Stimulated activated CD4-positive, alpha-beta T cell treated with anti-CD3 and anti-CD28 coated beads, Interleukin-1b, Interleukin-23, amount 100 ng/mL, for 24 hours (primary cell): Measurements from ENCODE around the gene EP400.
"Not testable (repeated sequence)": the region's sequence is repeated elsewhere in the genome, so short reads cannot be mapped to it uniquely, and the experiment has no call there.

Source experiments
- DNase-seq, 4 experiments: peaks; one replicate each; pipeline ENCODE4 v3.0.0-alpha.2; 2020; ENCODE audit warnings: low read depth in 4 of 4, low spot score in 1 of 4

Gene EP400

GRCh38 chr12:132083941-132084620 lies 134.3 kb downstream of the EP400 start:
- DNase-seq = peak; percentile 65 to 81 (median 80)

GRCh38 chr12:132084621-132085290 lies 135.0 kb downstream of the EP400 start:
- peak in 2 of 4 experiments; percentile 36 to 38 for DNase-seq

DNA sequence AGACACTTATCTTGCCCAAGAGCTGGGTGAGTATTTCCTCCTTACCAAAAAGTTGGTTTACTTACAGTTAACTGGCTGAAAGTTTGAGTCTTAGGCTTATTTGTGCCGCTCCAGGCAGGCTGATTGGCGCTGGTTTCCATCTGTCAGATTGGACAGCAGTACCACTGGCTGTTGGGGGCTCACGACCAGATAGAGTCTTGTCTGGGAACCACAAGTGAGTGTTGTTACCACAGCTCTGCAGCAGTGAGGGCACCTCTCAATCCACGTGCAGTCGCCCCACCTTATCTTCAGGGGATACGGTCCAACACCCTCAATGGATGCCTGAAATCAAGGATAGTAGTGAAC lies 135.5 kb downstream of the EP400 start:
- DNase-seq = no peak

GRCh38 chr12:132089407-132089910 lies 139.7 kb downstream of the EP400 start:
- DNase-seq = no peak

DNA sequence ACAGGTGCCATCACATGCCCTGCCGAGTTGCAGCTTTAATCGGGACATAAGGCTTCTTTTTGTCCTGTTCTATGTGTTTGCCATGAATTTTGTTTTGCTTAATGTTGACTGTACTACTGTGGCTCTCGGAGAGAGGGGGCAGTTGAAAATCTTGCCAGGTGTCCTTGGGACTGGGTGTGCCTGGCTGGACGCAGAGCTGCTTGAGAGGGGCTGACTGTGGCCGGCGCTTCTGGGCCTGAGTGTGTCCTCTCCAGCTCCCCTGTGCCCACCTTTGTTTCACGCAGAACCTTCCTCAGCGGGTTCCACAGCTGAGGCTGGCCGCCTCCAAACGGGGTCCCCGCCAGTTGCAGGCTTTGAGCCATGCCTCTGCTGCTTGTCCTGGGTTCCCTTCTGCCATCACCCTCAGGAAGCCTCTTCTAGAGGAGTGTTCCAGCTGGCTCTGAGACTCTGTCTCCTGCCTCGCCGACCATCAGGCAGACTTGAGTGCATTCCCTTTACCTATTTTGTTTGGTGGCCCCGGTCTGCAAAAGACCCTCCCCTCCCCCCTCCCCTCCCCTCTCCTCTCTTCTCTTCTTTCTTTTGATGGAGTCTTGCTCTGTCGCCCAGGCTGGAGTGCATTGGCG lies 144.6 kb downstream of the EP400 start:
- DNase-seq = no peak

DNA sequence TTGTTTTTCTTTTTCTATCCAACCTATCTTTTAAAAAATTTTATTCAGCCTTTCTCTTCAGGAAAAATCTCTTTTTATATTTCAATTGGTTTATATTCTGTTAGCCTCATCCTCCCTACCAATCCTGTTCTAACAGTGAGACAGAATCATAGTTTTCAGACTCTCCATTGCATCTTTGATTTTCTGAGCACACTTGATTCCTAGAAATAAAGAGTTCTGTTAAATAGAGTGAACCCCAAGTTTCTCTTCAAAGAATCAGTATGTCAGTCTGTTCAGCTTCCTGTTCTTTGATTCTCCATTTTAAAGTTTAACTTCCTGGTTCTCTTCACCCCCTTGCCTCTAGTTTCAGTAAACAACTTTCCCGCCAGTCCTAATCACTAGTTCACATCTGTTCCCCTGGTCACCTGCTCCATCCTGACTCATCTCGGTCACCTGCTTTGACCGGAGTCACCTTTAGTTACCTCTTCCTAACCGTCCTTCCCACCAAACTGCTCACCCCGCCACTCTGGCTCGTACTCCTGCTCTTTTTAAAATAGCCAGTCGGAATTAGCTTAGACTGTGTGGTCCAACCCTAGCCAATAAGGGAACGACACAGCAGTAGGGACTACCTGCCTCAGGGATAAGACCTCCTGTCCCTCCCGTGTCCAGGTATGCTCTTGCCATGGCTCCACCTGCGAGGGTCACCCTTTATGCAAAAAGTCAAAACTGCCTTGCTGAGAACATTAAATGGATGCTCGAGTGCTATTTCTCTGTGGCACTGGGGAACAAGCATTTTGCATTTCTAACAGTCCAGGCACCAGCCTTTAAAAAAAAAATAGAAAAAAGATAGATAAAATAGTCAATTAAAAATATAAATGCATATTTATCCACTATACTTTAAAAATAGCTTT lies 146.0 kb downstream of the EP400 start:
- no peak for DNase-seq

- no peak for DNase-seq
Measured at GRCh38 chr12:132099739-132100138, 150.0 kb downstream of the EP400 start.

DNA sequence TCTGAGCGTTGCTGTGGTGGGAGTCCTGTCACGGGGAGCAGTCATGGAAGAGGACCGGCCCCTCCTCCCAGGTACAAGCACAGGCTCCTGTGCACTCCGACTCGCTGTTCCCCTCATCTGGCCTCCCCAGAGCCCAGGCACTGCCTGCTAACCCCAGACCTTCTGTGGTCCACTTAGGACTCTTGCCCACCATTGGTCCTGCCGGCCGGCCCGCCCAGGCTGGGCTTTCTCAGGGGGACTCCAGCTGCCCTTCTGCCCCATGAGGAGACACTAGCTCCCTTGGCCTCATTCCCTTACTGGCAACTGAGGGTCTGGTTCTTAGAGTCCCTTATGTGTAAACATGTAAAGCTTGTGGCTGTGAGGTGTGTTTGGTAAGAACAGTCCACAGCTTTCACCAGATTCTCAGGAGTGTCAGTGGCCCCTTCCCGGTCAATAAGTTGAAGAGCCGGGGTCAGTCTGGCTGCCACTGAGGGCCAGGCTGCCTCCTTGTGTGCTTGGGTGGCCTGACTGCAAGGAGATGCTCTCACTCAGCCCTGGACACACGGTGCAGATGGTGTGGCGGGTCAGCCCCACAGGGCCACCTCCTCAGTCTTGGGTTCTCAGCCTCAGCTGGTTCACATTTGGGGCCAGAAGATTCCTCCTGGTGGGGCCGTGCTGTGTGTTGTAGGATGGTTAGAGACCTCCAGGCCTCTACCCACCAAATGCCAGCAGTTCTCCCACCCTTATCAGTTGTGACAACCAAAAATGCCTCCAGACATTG lies 150.7 kb downstream of the EP400 start:
- no peak for DNase-seq

GRCh38 chr12:132102297-132102696 lies 152.6 kb downstream of the EP400 start:
- no peak for DNase-seq

- DNase-seq = not testable (repeated sequence)
Measured at GRCh38 chr12:132103072-132103471, 153.3 kb downstream of the EP400 start.

DNA sequence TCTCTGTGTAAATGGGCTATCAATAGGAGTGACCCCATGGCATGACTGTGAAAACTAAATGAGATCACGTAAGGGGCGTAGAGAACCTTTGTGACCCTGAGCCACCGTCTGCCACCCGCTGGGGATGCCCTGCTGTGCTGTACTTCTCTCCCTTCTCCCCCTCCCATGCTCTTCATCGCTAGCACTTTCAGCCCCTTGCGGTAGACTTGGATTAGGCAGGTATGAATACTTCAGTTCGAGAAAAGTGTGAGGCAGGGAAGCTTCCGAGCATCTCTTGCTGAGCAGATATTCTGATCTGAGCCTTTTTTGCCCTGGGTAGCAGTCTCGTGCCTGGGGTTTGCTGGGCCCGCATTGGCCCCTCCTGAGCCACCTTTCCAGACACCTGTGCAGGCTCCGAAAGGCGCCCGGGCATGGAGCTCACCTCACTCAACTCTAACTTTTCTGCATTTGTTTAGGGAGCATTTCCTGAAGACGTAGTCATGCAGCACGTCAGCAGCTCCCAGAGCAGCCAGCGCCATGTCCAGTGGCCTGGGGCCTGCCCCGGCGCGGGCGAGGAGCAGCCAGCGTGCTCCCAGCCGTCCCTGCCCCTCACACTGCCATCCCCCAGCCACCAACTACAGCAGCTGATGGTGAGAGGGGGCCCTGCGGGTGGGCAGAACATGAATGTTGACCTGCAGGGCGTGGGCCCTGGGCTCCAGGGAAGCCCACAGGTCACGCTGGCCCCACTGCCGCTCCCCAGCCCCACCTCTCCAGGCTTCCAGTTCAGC lies 154.0 kb downstream of the EP400 start:
- DNase-seq = no peak

DNA sequence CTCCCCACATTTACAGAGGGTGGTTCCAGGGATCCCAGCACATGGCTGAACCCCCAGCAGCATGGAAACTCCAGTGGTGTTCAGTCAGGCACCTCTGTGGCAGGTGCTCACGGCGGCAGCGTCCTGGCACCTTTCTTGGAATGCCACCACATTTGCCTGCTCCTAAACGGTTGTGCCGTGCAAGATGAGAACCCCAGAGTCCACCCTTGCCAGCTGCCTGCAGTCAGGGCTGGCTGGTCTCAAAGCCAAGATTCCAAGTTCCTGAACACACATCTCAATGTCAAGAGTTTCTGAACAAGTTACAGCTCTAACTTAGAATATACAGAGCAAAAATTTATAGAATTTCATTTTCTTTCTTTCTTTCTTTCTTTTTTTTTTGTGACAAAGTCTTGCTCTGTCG lies 155.7 kb downstream of the EP400 start:
- DNase-seq = no peak

GRCh38 chr12:132106921-132107320 lies 157.2 kb downstream of the EP400 start:
- DNase-seq = no peak

DNA sequence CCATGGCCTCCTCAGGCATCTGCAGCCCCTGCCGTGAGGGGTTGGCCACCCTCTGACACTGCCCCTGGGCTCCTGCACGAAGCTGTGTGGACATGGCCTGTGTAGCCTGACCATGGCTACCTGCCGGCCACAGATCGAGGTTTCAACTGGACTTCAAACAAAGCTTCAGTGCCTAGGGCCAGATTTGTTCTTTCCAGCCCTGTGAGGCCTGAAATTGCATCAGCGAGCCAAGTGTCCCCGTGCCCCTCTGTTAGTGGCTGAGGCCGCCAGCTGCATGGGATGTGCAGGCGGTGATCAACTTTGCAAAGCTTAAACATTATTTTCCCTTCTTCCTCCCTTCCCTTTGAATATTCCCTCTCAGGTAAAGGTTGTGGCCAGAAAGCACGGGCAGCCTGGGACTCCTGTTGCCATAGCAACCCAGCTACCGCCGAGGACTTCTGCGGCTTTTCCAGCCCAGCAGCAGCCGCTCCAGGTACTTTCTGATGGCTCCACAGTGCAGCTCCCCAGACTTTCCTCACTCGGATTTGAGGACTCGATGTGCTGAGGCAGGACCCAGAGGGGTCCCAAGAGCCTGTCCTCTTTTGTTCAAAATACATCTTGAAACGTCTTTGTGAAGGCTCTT lies 158.6 kb downstream of the EP400 start:
- DNase-seq = no peak

GRCh38 chr12:132109741-132110140 lies 160.0 kb downstream of the EP400 start:
- no peak for DNase-seq

DNA sequence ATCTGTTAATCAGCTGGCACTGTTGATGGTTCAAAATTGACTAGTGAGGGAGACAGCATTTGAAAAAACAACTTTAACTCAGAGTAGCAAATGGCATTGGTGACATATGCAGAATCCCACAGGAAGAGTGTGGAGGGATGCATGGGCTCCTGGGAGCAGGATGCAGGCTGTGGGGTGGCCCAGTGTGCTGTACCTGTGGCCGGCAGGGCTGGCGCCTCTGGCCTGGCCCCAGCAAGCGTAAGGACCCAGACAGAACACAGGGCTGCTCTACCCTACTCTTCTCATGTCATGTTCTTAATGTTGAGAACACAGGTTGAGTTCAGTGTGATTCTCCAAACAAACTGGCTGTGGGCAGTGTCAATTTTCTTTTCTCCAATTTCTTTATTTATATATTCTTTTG lies 160.9 kb downstream of the EP400 start:
- no peak for DNase-seq

- DNase-seq = no peak
Measured at GRCh38 chr12:132111654-132112304, 162.0 kb downstream of the EP400 start.

- no peak for DNase-seq
Measured at GRCh38 chr12:132114667-132115066, 164.9 kb downstream of the EP400 start.

GRCh38 chr12:132115500-132115899 lies 165.8 kb downstream of the EP400 start:
- DNase-seq = no peak
